Vagina (tissue), 2 donors: ENCODE measurements around the gene BPIFB1. TPM values are rescaled to one million over a fixed set of nuclear protein-coding genes. Genes with fewer than 3 reads are reported as not detected.

Experiments
- DNase-seq, 2 donors: peaks; one replicate each; pipeline ENCODE4 v3.0.0-alpha.2; 2017; ENCODE audit errors: extremely low spot score in 2 of 2
- H3K27ac ChIP-seq: fragments of 200-600 bp; sonication (generic); one replicate; pipeline ENCODE4 v1.5.1; 2019
- H3K27me3 ChIP-seq: fragments of 200-600 bp; sonication (generic); one replicate; pipeline ENCODE4 v1.5.1; 2019
- H3K36me3 ChIP-seq, 2 donors: fragments of 200-600 bp; sonication (generic); one replicate each; pipeline ENCODE4 v1.5.1; 2017 to 2019
- H3K4me1 ChIP-seq: fragments of 200-600 bp; sonication (generic); one replicate; pipeline ENCODE4 v1.5.1; 2019
- H3K4me3 ChIP-seq, 2 donors: fragments of 200-600 bp; sonication (generic); 1 replicate in 1 of 2; 2 replicates in 1 of 2; pipeline ENCODE4 v1.5.1; 2016 to 2019
- H3K9me3 ChIP-seq: fragments of 200-600 bp; sonication (generic); one replicate; pipeline ENCODE4 v1.5.1; 2019
- POLR2A ChIP-seq, 2 donors: fragments of 450-650 bp; IDR thresholded peaks; one replicate each; pipeline ENCODE4 v1.6.1; 2017; ENCODE audit warnings: antibody characterized with exemption in 2 of 2, mild to moderate bottlenecking in 2 of 2, moderate library complexity in 2 of 2
- POLR2AphosphoS5 ChIP-seq, 2 donors: sonication (generic); formaldehyde crosslinking; IDR thresholded peaks; one replicate each; pipeline ENCODE4 v1.9.0; 2017; ENCODE audit warnings: antibody characterized with exemption in 2 of 2, mild to moderate bottlenecking in 2 of 2, low read depth in 1 of 2; ENCODE audit not compliant: insufficient read depth in 1 of 2
- intact Hi-C: fragments of 100-400 bp; cut with DNase I; formaldehyde crosslinking; loops from one replicate; pipeline ENCODE4 v1.15.1; 2023
- total RNA-seq: library from RNA; depleted of rRNA; stranded (reverse); fragments of >200 nt; gene quantifications from one replicate; pipeline ENCODE4 v1.2.3, GENCODE V29; 2016
- TF ChIP-seq, protein P1 (sequence below), 3 experiments: fragments of 450-650 bp in 2 of 3; fragments of 200-600 bp in 1 of 3; sonication (generic) in 1 of 3; IDR thresholded peaks; one replicate each; pipeline ENCODE4 v1.5.1; 2017 to 2019; ENCODE audit warnings: antibody characterized with exemption in 3 of 3, mild to moderate bottlenecking in 2 of 3, moderate library complexity in 2 of 3

Gene BPIFB1
- total RNA-seq, 1 donor from 2014 or later = not detected

DNA sequence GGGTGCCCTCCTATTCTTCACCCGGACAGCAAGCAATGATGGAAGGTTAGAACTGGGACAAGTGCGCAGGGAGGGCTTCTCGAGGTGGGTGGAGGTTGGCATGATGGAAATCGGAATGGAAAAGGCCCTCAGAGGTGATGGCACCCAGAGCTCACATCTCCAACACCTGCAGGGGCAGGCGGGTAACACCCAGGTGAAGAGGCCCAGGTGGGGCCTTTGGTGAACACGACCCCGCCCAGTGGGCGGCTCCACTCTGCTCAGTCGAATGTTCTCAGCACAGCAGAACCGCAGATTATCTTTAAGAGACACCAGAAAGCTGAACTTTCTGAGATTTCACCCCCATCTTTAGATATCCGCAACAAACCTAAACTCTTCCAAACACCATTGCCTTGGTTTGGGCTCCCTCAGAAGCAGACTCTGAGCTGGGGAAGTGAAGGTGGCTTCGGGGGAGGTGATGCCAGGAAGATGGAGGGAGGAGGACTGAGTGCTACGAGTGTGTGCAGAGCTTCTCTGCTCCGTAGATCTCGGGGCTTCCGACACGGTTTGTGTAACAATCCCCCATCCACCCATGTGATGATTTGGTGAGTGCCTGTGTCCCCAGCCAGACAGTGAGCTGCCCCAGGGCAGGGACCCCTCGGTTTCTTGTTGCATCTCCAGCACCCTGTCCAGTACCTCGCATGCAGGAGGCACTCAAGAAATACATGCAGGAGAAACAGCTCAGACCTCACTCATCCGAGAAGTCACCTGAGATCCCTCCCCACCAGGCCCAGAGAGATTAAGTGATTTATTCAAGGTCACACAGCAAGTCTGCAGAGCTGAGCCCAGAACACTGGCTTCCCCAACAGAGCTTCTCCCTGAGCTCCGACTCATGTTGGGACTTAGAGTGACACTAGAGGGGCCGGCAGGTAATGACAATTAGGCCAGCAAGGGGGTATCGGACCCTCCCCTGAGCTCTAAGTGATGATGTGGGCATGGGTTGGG, 45.4 kb downstream of the BPIFB1 start:
- no peak overlapping the region for H3K4me3 ChIP-seq
- H3K4me1 ChIP-seq = no peaks in the 10 kb centered on the region
- no peaks in the 10 kb centered on the region for H3K27me3 ChIP-seq
- TF ChIP-seq POLR2A (IDR thresholded peaks at IDR 0.05) (no peak), POLR2AphosphoS5 (IDR thresholded peaks at IDR 0.05; ENCODE audit: insufficient read depth in 1 of 2, low read depth in 1 of 2) (no peak)
- TF ChIP-seq, protein P1, sequence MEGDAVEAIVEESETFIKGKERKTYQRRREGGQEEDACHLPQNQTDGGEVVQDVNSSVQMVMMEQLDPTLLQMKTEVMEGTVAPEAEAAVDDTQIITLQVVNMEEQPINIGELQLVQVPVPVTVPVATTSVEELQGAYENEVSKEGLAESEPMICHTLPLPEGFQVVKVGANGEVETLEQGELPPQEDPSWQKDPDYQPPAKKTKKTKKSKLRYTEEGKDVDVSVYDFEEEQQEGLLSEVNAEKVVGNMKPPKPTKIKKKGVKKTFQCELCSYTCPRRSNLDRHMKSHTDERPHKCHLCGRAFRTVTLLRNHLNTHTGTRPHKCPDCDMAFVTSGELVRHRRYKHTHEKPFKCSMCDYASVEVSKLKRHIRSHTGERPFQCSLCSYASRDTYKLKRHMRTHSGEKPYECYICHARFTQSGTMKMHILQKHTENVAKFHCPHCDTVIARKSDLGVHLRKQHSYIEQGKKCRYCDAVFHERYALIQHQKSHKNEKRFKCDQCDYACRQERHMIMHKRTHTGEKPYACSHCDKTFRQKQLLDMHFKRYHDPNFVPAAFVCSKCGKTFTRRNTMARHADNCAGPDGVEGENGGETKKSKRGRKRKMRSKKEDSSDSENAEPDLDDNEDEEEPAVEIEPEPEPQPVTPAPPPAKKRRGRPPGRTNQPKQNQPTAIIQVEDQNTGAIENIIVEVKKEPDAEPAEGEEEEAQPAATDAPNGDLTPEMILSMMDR (IDR thresholded peaks at IDR 0.05) = no peak
- no peak overlapping the region for H3K27ac ChIP-seq
- H3K36me3 ChIP-seq = no peaks in the 10 kb centered on the region
- H3K9me3 ChIP-seq = no peaks in the 10 kb centered on the region
- no peak for DNase-seq
- intact Hi-C loops = no loop called here

DNA sequence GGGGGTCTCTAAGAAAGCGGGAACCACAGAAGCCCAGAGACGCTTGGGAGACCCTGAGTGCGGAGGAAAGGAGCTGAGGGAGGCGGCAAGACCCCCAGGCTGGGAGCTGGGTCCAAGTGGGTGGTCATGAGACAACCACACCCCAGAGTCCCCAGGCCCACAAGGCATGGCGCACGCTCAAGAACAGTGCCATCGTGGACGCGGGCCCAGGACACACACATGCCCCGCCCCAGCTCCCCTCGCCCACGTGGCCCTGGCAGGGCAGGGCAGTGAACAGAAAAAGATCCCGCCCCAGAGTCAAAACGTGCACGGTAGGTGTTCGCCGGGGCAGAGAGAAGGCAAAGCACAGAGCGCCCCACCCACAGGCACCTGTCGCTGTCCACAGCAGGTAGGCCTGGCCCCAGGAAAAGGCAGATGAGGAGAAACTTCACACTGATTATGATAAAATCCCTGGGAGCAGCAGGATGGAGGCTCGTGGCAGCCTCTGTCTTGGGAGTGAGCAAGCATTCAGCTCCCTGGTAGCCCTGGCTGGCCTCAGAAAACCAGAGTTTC, 50.0 kb downstream of the BPIFB1 start:
- H3K27ac ChIP-seq = no peak overlapping the region
- no peaks in the 10 kb centered on the region for H3K4me1 ChIP-seq
- no peak for DNase-seq
- no peaks in the 10 kb centered on the region for H3K9me3 ChIP-seq
- intact Hi-C loops = no loop called here
- no peaks in the 10 kb centered on the region for H3K27me3 ChIP-seq
- no peaks in the 10 kb centered on the region for H3K36me3 ChIP-seq
- TF ChIP-seq POLR2A (IDR thresholded peaks at IDR 0.05) (no peak), POLR2AphosphoS5 (IDR thresholded peaks at IDR 0.05; ENCODE audit: insufficient read depth in 1 of 2, low read depth in 1 of 2) (no peak)
- H3K4me3 ChIP-seq = no peak overlapping the region

DNA sequence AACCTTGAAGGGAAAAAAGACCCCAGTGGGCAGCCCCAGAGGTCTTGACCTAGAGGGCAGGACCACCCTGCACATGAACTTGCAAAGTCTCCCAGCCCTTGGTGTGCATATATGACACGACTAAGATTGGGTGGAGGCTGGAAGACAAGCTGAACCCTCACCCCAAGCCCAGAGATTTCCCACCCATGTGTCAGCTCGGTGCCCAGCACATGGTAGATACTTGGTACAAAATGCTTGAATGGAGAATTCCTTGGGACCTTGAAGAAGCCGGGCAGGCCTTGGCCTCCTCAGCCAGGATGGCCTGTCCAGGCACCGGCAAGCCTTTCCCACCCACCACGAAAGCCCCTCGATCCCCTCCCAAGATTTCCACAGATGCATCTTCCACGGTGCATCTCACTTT, 50.6 kb downstream of the BPIFB1 start:
- no peak overlapping the region for H3K4me3 ChIP-seq
- DNase-seq = no peak
- H3K36me3 ChIP-seq = no peaks in the 10 kb centered on the region
- no peaks in the 10 kb centered on the region for H3K4me1 ChIP-seq
- H3K27me3 ChIP-seq = no peaks in the 10 kb centered on the region
- no peak overlapping the region for H3K27ac ChIP-seq
- TF ChIP-seq, protein P1 (IDR thresholded peaks at IDR 0.05) = no peak
- no peak for TF ChIP-seq POLR2AphosphoS5 (IDR thresholded peaks at IDR 0.05; ENCODE audit: insufficient read depth in 1 of 2, low read depth in 1 of 2)
- no peak for TF ChIP-seq POLR2A (IDR thresholded peaks at IDR 0.05)
- no peaks in the 10 kb centered on the region for H3K9me3 ChIP-seq
- intact Hi-C loops = no loop called here

DNA sequence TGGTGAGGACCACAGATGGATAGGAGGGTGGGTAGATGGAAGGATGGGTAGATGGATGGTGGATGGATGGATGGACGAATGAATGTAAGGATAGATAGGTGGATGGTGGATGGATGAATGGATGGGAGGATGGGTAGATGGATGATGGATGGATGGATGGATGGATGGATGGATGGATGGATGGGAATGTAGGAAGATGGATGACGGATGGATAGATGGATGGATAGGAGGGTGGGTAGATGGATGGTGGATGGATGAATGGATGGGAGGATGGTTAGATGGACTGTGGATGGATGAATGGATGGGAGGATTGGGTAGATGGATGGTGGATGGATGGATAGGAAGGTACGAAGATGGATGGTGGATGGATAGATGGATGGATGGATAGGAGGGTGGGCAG, 51.1 kb downstream of the BPIFB1 start:
- no peak for DNase-seq
- Histone ChIP-seq H3K27ac (no peak overlapping the region), H3K36me3 (no peaks in the 10 kb centered on the region), H3K4me3 (no peak overlapping the region), H3K4me1 (no peaks in the 10 kb centered on the region), H3K9me3 (no peaks in the 10 kb centered on the region), H3K27me3 (no peaks in the 10 kb centered on the region)
- TF ChIP-seq POLR2AphosphoS5 (IDR thresholded peaks at IDR 0.05; ENCODE audit: insufficient read depth in 1 of 2, low read depth in 1 of 2) (no peak), POLR2A (IDR thresholded peaks at IDR 0.05) (no peak)
- TF ChIP-seq, protein P1 (IDR thresholded peaks at IDR 0.05) = no peak
- intact Hi-C loops = no loop called here

DNA sequence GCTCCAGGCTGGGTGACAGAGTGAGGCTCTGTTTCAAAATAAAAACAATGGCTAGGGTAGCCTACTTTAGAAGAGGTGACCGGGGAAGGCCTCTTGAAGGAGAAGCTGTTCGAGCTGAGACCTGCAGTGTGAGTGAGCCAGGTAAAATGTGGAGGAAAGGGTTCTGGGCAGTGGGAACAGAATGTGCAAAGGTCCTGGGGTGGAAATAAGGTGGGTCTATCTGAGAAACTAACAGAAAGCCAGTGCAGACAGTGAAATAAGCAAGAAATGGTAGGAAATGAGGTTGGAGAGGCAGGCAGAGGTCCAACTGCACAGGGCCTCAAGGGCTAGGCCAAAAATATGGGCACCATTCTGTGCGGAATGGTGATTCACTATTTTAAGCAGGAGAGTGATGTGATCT, 53.4 kb downstream of the BPIFB1 start:
- Histone ChIP-seq H3K4me1 (no peaks in the 10 kb centered on the region), H3K9me3 (no peaks in the 10 kb centered on the region), H3K36me3 (no peaks in the 10 kb centered on the region), H3K27me3 (no peaks in the 10 kb centered on the region), H3K4me3 (no peak overlapping the region), H3K27ac (no peak overlapping the region)
- intact Hi-C loops = no loop called here
- TF ChIP-seq POLR2A (IDR thresholded peaks at IDR 0.05) (no peak), POLR2AphosphoS5 (IDR thresholded peaks at IDR 0.05; ENCODE audit: insufficient read depth in 1 of 2, low read depth in 1 of 2) (no peak)
- TF ChIP-seq, protein P1 (IDR thresholded peaks at IDR 0.05) = no peak
- no peak for DNase-seq
